ENCODE measurements around the gene TCAP.

GRCh38 chr17:39641097-39641496 lies 24.1 kb upstream of the TCAP start:
- no peak for TF ChIP-seq CTCF (IDR thresholded peaks at IDR 0.05; ENCODE audit: low read length)
- TF ChIP-seq EZH2 (IDR thresholded peaks at IDR 0.05; ENCODE audit: borderline replicate concordance, low read length), result no peak

Data from OCI-LY1 (cell line).